ENCODE data around the gene NRXN3.
A peak's percentile ranks its signal among the peaks of the same experiment; 100 is the strongest.

The NRXN3 gene

DNA sequence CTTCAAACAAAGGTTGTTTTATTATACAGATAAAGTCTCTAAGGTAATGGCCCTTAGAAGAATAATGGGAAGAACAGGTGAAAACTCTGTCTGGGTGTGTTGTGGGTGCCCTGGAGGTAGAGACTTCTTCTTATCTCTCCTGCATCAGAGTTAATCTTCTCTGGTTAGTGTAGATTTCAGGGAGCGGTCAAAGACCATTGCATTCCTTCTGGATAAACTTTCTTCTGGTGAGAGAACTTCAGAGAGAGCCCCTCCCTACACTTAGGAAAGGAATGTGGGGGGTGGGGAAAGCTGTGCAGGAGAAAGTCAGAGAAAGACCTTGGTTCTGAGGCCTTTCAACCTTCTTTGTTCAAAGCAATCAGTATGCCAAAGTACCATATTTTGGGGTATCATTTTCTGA is 1382.6 kb downstream of the NRXN3 start:
- intact Hi-C loops (cut with DNase I), result no loop called here

DNA sequence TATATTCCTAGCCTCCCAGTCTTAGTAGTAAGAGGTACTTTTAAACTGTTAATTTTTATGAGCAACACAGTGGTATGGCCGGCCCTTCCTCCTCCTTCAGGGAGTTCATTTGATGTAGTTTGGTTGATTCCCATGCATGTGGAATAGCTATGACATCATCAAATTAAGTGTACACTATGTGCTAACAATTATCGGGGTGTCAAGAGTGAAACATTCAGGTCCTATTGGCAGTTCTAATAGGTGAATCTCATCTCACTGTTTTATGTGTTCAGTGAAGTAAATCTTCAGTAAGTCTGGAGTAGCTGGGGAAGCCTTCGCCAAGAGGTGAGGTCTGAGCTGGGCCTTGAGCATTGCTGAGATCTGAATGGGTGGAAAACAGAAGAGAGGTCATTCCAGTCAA is 1384.6 kb downstream of the NRXN3 start:
- no peak for DNase-seq
- intact Hi-C loops (cut with DNase I), result no loop called here

More for the DNA sequence above, 1382.6 kb downstream of the NRXN3 start:
- DNase-seq, result no peak

GRCh38 chr14:79555429-79555828 is 1385.3 kb downstream of the NRXN3 start:
- intact Hi-C loops (cut with DNase I), result no loop called here
- DNase-seq, result no peak

DNA sequence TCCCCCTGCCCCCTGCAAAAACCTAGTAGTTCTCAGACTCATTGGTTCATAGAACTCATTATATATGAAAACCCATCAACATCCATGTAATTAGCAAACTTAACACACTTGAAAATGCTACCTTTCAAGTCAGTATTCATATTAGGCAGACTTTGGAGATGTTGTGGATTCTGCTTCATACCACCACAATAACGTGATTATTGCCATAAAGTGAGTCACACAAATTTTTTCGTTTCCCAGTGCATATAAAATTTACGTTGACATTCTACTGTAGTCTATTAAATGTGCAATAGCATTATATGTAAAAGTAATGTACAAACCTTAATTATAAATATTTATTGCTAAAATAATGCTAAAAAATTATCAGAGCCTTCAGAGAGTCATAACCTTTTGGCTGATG is 1387.1 kb downstream of the NRXN3 start:
- intact Hi-C loops (cut with DNase I), result no loop called here
- DNase-seq, result no peak

- DNase-seq, result no peak
- intact Hi-C loops (cut with DNase I), result no loop called here
These were observed 1392.0 kb downstream of the NRXN3 start for GRCh38 chr14:79562185-79562584.

- DNase-seq, result no peak
- intact Hi-C loops (cut with DNase I), result no loop called here
These were observed 1394.2 kb downstream of the NRXN3 start for GRCh38 chr14:79564371-79564770.

- DNase-seq, result no peak
- intact Hi-C loops (cut with DNase I), result no loop called here
These were observed 1397.1 kb downstream of the NRXN3 start for GRCh38 chr14:79567306-79567705.

DNA sequence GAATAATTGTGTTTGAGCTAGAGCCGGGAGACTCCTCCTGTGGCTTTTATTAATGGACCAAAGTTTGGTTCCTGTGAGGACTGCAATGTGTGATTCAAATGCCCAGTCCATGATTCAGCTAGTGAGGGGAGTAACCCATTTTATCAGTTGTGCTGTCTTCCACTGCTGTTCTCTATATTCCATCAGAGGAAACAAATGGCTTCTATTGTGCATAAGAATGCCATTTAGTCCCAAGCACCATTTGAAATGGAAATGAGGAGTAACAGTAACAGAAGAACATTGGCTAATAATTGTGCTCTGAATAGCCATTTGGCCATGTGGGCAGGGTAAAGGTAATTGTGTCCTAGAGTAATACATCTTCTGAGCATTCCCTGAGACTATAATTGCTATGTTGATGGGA is 1398.4 kb downstream of the NRXN3 start:
- intact Hi-C loops (cut with DNase I), result no loop called here
- no peak for DNase-seq

DNA sequence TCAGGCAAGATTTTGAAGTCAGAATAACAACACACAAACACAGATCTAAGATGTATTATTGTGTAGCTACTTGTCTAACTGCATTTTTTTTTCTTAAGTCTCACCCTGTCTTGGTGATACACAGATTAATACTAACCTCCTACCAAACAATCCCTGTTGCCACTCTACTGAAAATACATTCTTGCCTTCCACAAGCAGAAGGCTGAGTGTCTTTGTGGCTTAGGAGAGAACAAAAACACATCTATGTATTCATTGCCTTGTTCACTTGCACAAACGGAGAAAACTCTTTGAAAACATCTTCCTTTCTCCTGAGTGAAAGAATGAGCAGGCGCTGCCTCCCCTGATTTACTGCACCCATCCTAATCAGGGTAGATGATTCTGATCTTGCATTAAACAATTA is 1398.9 kb downstream of the NRXN3 start:
- intact Hi-C loops (cut with DNase I), result no loop called here
- DNase-seq, result no peak

DNA sequence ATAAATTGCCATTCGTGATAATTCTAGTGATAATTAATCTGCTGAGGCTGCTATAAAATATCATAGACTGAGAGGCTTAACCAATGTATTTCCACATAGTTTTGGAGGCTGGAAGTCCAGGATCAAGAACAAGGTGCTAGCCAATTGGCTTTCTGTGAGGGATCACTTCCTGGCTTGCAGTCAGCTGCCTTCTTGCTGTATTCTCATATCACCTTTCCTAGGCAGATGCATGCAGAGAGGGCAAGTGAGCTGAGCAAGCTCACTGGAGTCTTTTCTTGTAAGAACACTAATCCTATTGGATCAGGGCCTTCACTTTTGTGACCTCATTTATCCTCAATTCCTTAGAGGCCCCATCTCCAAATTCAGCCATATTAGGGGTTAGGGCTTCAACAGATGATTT is 1400.5 kb downstream of the NRXN3 start:
- DNase-seq, result no peak
- intact Hi-C loops (cut with DNase I), result no loop called here

DNA sequence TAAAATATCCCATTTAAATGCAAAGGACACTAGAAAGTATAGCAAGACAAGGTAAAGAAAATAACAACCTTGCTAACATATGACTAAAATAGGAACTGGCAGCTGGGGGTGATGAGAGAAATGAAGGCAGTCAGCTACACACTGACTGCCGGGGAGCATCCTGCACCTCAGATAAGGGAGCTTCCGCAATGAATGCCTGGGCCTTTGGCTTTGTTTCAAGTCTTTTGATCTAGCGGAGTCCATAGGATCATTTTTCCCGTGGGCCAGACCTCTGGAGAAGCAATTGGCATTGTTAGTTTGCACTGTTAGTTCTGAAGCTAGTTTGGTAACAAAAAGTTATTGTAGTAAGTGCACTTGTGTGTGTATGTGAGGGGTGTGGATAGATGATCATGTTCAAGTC is 1401.2 kb downstream of the NRXN3 start:
- intact Hi-C loops (cut with DNase I), result no loop called here
- no peak for DNase-seq

- DNase-seq, result no peak
- intact Hi-C loops (cut with DNase I), result no loop called here
These were observed 1403.3 kb downstream of the NRXN3 start for GRCh38 chr14:79573486-79573885.

DNA sequence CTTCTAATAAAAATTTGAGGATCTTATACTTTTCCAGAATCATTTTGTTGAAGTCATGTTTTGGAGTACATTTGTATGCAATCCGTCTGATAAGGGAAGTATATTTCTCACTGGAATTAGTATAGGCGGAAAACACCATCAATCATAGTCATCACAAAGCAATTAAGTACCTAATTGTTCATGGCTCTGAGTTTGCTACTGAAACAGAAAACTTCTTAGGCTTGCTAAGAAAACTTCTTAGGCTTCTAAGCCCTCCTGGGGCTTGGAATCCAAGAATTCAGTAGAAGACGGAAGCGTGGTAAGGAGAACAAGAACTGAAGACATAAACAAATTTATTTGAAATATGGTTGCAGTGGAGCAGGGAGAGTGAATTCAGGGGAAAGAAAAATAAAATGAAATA is 1404.9 kb downstream of the NRXN3 start:
- intact Hi-C loops (cut with DNase I), result no loop called here

DNA sequence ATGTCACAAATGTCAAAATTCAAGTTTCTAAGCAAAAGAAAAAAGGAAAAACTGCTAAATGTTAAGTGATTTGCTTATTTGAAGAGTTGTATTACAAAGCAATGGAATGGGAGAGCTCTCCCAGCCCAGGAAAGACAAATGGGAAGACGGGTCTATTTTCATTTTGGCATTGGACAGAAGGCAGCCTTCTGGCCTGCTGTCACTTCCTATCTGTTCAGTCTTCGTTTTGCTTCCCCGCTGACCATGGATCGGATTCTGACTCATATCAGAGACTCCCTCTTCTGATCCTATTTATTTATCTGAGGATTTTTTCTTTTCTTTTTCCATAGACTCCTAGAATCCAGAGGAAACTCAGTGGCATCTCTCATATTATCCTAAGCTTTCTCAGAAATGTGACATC is 1406.3 kb downstream of the NRXN3 start:
- no peak for DNase-seq
- intact Hi-C loops (cut with DNase I), result no loop called here

More for the DNA sequence above, 1404.9 kb downstream of the NRXN3 start:
- no peak for DNase-seq

DNA sequence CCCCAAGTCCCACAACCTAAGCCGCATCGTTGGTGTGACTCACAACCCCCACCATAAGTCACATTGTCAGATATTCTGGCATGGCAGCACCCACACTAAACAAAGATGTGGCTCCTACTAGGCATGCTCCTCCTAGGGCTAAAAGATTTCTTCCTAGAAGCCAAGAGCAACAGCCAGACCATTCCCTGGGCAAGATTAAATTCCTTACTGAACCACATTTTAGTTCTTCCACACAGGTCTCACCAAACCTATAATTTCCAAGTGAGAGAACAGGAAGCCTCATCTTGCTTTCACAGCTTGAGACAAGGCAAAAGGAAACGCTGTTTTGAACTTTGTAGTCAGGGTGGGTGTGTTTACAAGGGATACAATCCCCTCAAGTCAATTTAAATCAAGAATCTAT is 1408.3 kb downstream of the NRXN3 start:
- intact Hi-C loops (cut with DNase I), result no loop called here
- DNase-seq, result no peak

DNA sequence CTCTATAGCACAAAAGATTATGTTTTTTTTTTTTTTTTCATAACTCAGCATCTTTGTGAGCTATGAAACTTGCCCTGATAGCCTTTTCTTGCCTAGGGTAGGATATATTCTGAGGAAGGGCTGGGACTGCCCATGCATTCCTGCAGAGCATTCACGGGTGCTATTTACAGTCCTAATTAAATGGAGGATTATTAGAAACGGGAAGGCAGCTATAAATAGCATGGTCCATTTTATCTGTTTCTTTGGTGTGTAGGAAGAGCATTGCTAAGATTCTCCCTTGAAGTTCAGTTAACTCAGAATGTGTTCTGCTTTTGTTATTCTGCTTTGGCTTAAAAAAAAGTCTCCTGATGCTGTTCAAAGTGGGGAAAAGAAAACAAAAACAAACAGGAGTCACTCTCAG is 1410.2 kb downstream of the NRXN3 start:
- no peak for DNase-seq
- intact Hi-C loops (cut with DNase I), result no loop called here

GRCh38 chr14:79580906-79581305 is 1410.7 kb downstream of the NRXN3 start:
- intact Hi-C loops (cut with DNase I), result no loop called here

GRCh38 chr14:79581912-79582576 is 1411.9 kb downstream of the NRXN3 start:
- intact Hi-C loops (cut with DNase I), result no loop called here
- DNase-seq, result no peak

More at GRCh38 chr14:79580906-79581305, 1410.7 kb downstream of the NRXN3 start:
- no peak for DNase-seq

DNA sequence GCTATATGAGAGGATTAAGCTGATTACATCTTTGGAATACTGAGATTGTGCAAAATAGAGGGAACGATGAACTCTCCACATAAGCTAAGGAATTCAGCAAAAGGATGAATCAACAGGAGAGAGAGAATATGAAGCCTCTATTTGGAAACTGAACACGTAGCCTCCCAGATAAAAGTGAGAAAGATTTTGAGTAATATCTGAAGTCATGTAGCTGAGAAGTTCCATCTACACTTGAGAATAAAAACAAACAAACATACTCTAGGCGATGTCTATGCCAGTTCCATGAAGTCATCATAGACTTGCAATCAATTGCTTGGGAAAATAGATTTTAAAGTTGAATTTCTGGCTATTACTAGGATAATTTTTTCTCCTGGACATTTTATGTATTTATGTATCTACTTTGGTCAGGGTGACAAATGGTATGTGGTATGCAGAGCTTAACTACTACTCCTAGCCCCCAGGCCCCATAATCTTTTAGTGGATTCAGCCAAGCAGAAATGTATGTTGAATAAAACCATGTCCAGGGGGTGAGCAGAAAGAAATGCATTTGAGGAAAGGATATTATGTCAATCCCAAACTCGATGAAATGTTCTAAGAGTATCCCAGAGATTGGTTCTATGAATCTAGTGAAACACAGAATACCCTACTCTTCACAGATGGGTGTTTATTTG is 1413.7 kb downstream of the NRXN3 start:
- intact Hi-C loops (cut with DNase I), result no loop called here
- DNase-seq, result no peak

GRCh38 chr14:79584679-79585078 is 1414.5 kb downstream of the NRXN3 start:
- peak in 8 of 42 donors; percentile 5 to 57 (median 28) for DNase-seq
- intact Hi-C loops (cut with DNase I), result no loop called here

GRCh38 chr14:79585845-79586244 is 1415.7 kb downstream of the NRXN3 start:
- intact Hi-C loops (cut with DNase I), result no loop called here
- no peak for DNase-seq

Data from head of caudate nucleus (tissue), 42 donors.